H1 (cell line): ENCODE results near the gene UPF3A. TPM values are rescaled to one million over a fixed set of nuclear protein-coding genes. Genes with fewer than 3 reads are reported as not detected.
"Not testable (repeated sequence)": the region's sequence is repeated elsewhere in the genome, so short reads cannot be mapped to it uniquely, and the experiment has no call there.

ENCODE experiments used
- CTCF ChIA-PET: fragments of 300-600 bp; sonication (Branson Sonifier 250); formaldehyde crosslinking; loops from one replicate; lab custom pipeline; 2021; ENCODE audit not compliant: partially characterized antibody; lab: Charles Lee
- POLR2A ChIA-PET: fragments of 300-600 bp; sonication (Branson Sonifier 250); formaldehyde crosslinking; loops from one replicate; lab custom pipeline; 2021; ENCODE audit warnings: inconsistent platforms; ENCODE audit not compliant: partially characterized antibody; lab: Charles Lee
- DNase-seq, 2 experiments: peaks; one replicate each; pipeline versions ENCODE4 v3.0.0 to v3.0.0-alpha.2; 2010 to 2022; ENCODE audit warnings: low spot score in 2 of 2, low read depth in 1 of 2, mixed read lengths in 1 of 2
- FAIRE-seq: peaks from 2 replicates; lab custom pipeline; 2011; peaks lifted over from hg19 to GRCh38; lab: Jason Lieb, UNC
- H2AFZ ChIP-seq: 2 replicates; pipeline ENCODE4 v1.8.1; 2012; ENCODE audit warnings: low read length, inconsistent platforms
- H2AK5ac ChIP-seq: 2 replicates; pipeline ENCODE4 v1.6.1; 2013; ENCODE audit warnings: low read depth, low read length
- H2BK120ac ChIP-seq: replicated peaks from 2 replicates; pipeline ENCODE3; 2013; ENCODE audit warnings: low read depth, low read length, inconsistent platforms
- H2BK12ac ChIP-seq: 2 replicates; pipeline ENCODE4 v1.6.1; 2013; ENCODE audit warnings: low read depth, low read length
- H2BK15ac ChIP-seq: 2 replicates; pipeline ENCODE4 v1.6.1; 2013; ENCODE audit warnings: low read length
- H2BK20ac ChIP-seq: 2 replicates; pipeline ENCODE4 v1.6.1; 2013; ENCODE audit warnings: low read length
- H2BK5ac ChIP-seq: 2 replicates; pipeline ENCODE4 v1.6.1; 2013; ENCODE audit warnings: low read depth, low read length
- H3K14ac ChIP-seq: 2 replicates; pipeline ENCODE4 v1.6.1; 2013; ENCODE audit warnings: inconsistent platforms; ENCODE audit not compliant: insufficient read length
- H3K18ac ChIP-seq: 2 replicates; pipeline ENCODE4 v1.6.1; 2013; ENCODE audit warnings: low read length; ENCODE audit errors: extremely low read depth
- H3K23ac ChIP-seq: 2 replicates; pipeline ENCODE4 v1.6.1; 2013; ENCODE audit warnings: inconsistent platforms; ENCODE audit not compliant: insufficient read length
- H3K23me2 ChIP-seq: 2 replicates; pipeline ENCODE4 v1.6.1; 2013; ENCODE audit warnings: low read depth, low read length
- H3K27ac ChIP-seq: 2 replicates; pipeline ENCODE4 v1.6.1; 2011; ENCODE audit warnings: low read depth, low read length, inconsistent platforms
- H3K27me3 ChIP-seq, 4 experiments: replicated peaks in 1 of 4; 1 replicate in 1 of 4; 2 replicates in 3 of 4; pipeline versions ENCODE4 v1.6.1 to v1.8.1; 2011 to 2013; ENCODE audit warnings: low read length in 3 of 4, mild to moderate bottlenecking in 3 of 4, inconsistent platforms in 2 of 4, mixed read lengths in 2 of 4, moderate library complexity in 1 of 4; ENCODE audit not compliant: control insufficient read depth in 3 of 4, insufficient read depth in 3 of 4; ENCODE audit errors: extremely low read depth in 1 of 4
- H3K36me3 ChIP-seq, 4 experiments: 2 replicates each; pipeline versions ENCODE4 v1.6.1 to v1.8.1; 2011 to 2013; ENCODE audit warnings: mild to moderate bottlenecking in 4 of 4, low read length in 3 of 4, moderate library complexity in 2 of 4, control low read depth in 1 of 4, inconsistent platforms in 1 of 4; ENCODE audit not compliant: insufficient read depth in 4 of 4, control insufficient read depth in 2 of 4
- H3K4ac ChIP-seq: replicated peaks from 2 replicates; pipeline ENCODE3; 2013; ENCODE audit warnings: low read length, low read depth, mixed read lengths, inconsistent platforms; ENCODE audit not compliant: insufficient read length
- H3K4me1 ChIP-seq, 4 experiments: replicated peaks in 1 of 4; 1 replicate in 1 of 4; 2 replicates in 3 of 4; pipeline versions ENCODE4 v1.6.1 to v1.8.1; 2011 to 2013; ENCODE audit warnings: low read length in 3 of 4, inconsistent platforms in 2 of 4, mixed read lengths in 1 of 4; ENCODE audit not compliant: insufficient read depth in 4 of 4, control insufficient read depth in 3 of 4
- H3K4me2 ChIP-seq, 2 experiments: 2 replicates each; pipeline versions ENCODE4 v1.6.1 to v1.8.1; 2011 to 2013; ENCODE audit warnings: low read depth in 2 of 2, low read length in 2 of 2, control low read depth in 1 of 2, inconsistent platforms in 1 of 2, mild to moderate bottlenecking in 1 of 2; ENCODE audit not compliant: insufficient read depth in 1 of 2
- H3K4me3 ChIP-seq, 4 experiments: fragments of 200-600, 300-600 bp in 1 of 4; sonication (generic), shearing (Covaris generic), sonication (Bioruptor Twin) in 1 of 4; 2 replicates each; pipeline versions ENCODE4 v1.5.1 to v1.8.1; 2011 to 2016; ENCODE audit warnings: low read length in 4 of 4, low read depth in 3 of 4, control low read depth in 2 of 4, inconsistent platforms in 2 of 4, mild to moderate bottlenecking in 2 of 4, mixed read lengths in 1 of 4, moderate library complexity in 1 of 4; ENCODE audit not compliant: insufficient read depth in 2 of 4; ENCODE audit errors: extremely low read depth in 1 of 4
- H3K56ac ChIP-seq: replicated peaks from 2 replicates; pipeline ENCODE3; 2013; ENCODE audit warnings: low read depth, mild to moderate bottlenecking, mixed read lengths, low read length, inconsistent platforms; ENCODE audit not compliant: insufficient read length
- H3K79me1 ChIP-seq: 2 replicates; pipeline ENCODE4 v1.6.1; 2013; ENCODE audit warnings: low read depth, low read length, control low read depth
- H3K79me2 ChIP-seq, 2 experiments: 2 replicates each; pipeline versions ENCODE4 v1.6.1 to v1.8.1; 2012 to 2013; ENCODE audit warnings: low read length in 2 of 2, mild to moderate bottlenecking in 2 of 2, inconsistent platforms in 1 of 2; ENCODE audit not compliant: insufficient read depth in 2 of 2, control insufficient read depth in 1 of 2
- H3K9ac ChIP-seq, 4 experiments: replicated peaks in 1 of 4; 1 replicate in 1 of 4; 2 replicates in 3 of 4; pipeline versions ENCODE4 v1.6.1 to v1.8.1; 2011 to 2013; ENCODE audit warnings: low read depth in 3 of 4, low read length in 3 of 4, control low read depth in 2 of 4, mild to moderate bottlenecking in 2 of 4, moderate library complexity in 2 of 4, inconsistent platforms in 1 of 4; ENCODE audit errors: extremely low read depth in 1 of 4
- H3K9me3 ChIP-seq, 2 experiments: 2 replicates each; pipeline versions ENCODE4 v1.6.1 to v1.8.1; 2012 to 2013; ENCODE audit warnings: mild to moderate bottlenecking in 2 of 2, moderate library complexity in 2 of 2, control low read depth in 1 of 2, inconsistent platforms in 1 of 2, low read depth in 1 of 2, low read length in 1 of 2, mixed read lengths in 1 of 2; ENCODE audit not compliant: insufficient read depth in 2 of 2
- H4K20me1 ChIP-seq, 2 experiments: replicated peaks in 1 of 2; 2 replicates each; pipeline versions ENCODE3 to v1.8.1; 2011 to 2013; ENCODE audit warnings: inconsistent platforms in 2 of 2, low read length in 2 of 2, mild to moderate bottlenecking in 1 of 2; ENCODE audit not compliant: insufficient read depth in 2 of 2, control insufficient read depth in 1 of 2
- H4K5ac ChIP-seq: 2 replicates; pipeline ENCODE4 v1.6.1; 2013; ENCODE audit warnings: low read length, low read depth, mixed read lengths, inconsistent platforms; ENCODE audit not compliant: insufficient read length
- H4K8ac ChIP-seq: 2 replicates; pipeline ENCODE4 v1.8.0; 2013; ENCODE audit warnings: mild to moderate bottlenecking, moderate library complexity, low read length, inconsistent platforms; ENCODE audit not compliant: insufficient read depth; ENCODE audit errors: extremely low read depth
- H4K91ac ChIP-seq: replicated peaks from 2 replicates; pipeline ENCODE3; 2013; ENCODE audit warnings: low read length, mixed read lengths, inconsistent platforms; ENCODE audit not compliant: insufficient read length
- BCL11A ChIP-seq, 2 experiments: IDR thresholded peaks; one replicate each; pipeline ENCODE4 v1.6.1; 2011; ENCODE audit warnings: low read depth in 2 of 2, low read length in 2 of 2, mild to moderate bottlenecking in 2 of 2
- HDAC2 ChIP-seq, 2 experiments: fragments of 300-600 bp in 1 of 2; sonication (generic) in 1 of 2; IDR thresholded peaks; 2 replicates each; pipeline ENCODE4 v1.6.1; 2011 to 2012; ENCODE audit warnings: low read depth in 2 of 2, low read length in 2 of 2, mild to moderate bottlenecking in 2 of 2, moderate library complexity in 2 of 2, borderline replicate concordance in 1 of 2, inconsistent platforms in 1 of 2
- POLR2AphosphoS5 ChIP-seq: IDR thresholded peaks from 2 replicates; pipeline ENCODE4 v1.6.1; 2011; ENCODE audit warnings: low read depth, low read length
- RBBP5 ChIP-seq: IDR thresholded peaks from 2 replicates; pipeline ENCODE4 v1.7.1; 2012; ENCODE audit warnings: low read depth, mild to moderate bottlenecking, inconsistent platforms, low read length, moderate library complexity, borderline replicate concordance
- SIN3A ChIP-seq, 2 experiments: IDR thresholded peaks in 1 of 2; conservative IDR thresholded peaks in 1 of 2; 2 replicates each; pipeline ENCODE4 v1.6.1; 2011 to 2012; ENCODE audit warnings: low read length in 2 of 2, improper control_type of control experiment in 1 of 2, low read depth in 1 of 2, mild to moderate bottlenecking in 1 of 2
- SIRT6 ChIP-seq: IDR thresholded peaks from one replicate; pipeline ENCODE4 v1.7.1; 2012; ENCODE audit warnings: low read length, inconsistent platforms
- SRF ChIP-seq: IDR thresholded peaks from 2 replicates; pipeline ENCODE4 v1.6.1; 2011; ENCODE audit warnings: mild to moderate bottlenecking, low read depth, low read length, moderate library complexity
- TBP ChIP-seq: IDR thresholded peaks from 2 replicates; pipeline ENCODE4 v1.6.1; 2011; ENCODE audit warnings: low read depth, low read length, improper control_type of control experiment
- TEAD4 ChIP-seq: IDR thresholded peaks from 2 replicates; pipeline ENCODE4 v1.6.1; 2012; ENCODE audit warnings: low read depth, low read length, inconsistent platforms, mixed read lengths
- WGBS, 2 experiments: shearing (Covaris generic) in 1 of 2; methylation state at CpG; one replicate each; pipeline versions ENCODE4 v1.1.6 to v1.1.7; 2013 to 2015; ENCODE audit warnings: low lambda C conversion rate in 2 of 2, mixed read lengths in 2 of 2, inconsistent platforms in 1 of 2, low coverage in 1 of 2, missing lambda C conversion rate in 1 of 2; ENCODE audit not compliant: insufficient replicate concordance in 2 of 2, insufficient coverage in 1 of 2, insufficient read length in 1 of 2; ENCODE audit errors: extremely low coverage in 1 of 2, missing lambda C conversion rate in 1 of 2; 5-methylcytosine and 5-hydroxymethylcytosine counted together
- polyA plus RNA-seq, 7 experiments: library from polyadenylated mRNA; depleted of rRNA in 3 of 7; stranded (reverse) in 5 of 7; unstranded in 2 of 7; fragments of >200 nt in 5 of 7; fragments of 200-250 nt in 2 of 7; gene quantifications; 1 replicate in 5 of 7; 2 replicates in 1 of 7; 4 replicates in 1 of 7; pipeline versions ENCODE4 v1.2.1 to v1.2.3, GENCODE V29; 2011 to 2013; ENCODE audit warnings: missing spikeins in 2 of 7, mixed read lengths in 2 of 7
- total RNA-seq: library from RNA; stranded (reverse); fragmentation: NEBNext Ultra II Directional; extraction: Animal tissue kit (Norgen Biotek cat#: 25700); gene quantifications from 2 replicates; pipeline ENCODE4 v1.2.1, GENCODE V29; 2021

The UPF3A gene
- total and polyA plus RNA-seq, 2 of the 8 experiments (the other 6 are each of a cell fraction or from before 2014, with no cell fraction given), result 47.1 to 58.2 TPM

DNA sequence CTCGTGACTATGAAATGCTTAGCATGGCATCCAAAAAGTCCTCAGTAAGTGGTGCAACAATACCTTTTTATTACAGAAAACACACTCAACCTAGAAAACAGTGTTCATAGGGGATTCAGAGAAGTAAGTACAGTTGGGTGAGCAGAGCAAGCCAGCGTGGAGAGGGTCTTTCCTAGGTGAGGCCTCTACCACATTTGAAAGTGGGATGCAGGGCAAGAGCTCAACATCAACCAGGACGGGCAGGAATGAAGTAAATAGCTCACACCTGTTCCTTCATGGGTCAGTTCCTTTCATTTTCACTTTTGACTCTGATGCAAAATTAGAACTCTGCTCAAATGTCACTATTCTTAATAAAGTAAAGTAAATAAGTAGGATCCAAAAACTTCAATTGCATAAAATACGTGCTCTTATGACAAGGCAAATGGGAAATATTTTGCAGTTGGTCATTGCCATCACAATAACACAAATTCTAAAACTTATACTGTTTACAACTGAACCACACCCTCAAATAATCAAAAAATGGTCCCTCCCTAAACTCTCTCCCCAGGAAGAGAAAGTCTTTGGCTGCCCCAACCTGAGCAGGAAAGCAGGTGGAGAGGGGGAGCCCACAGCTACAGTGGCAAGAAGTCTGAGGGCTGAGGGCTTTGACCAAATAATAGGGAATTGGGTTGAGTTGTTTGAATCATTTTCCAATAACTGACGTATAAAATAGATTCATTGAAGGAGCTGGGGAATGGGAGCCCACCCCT lies 53.1 kb downstream of the UPF3A start (continued):
- TF ChIP-seq SIN3A (conservative IDR thresholded peaks at IDR 0.05 in 1 of 2, IDR thresholded peaks at IDR 0.05 in 1 of 2; ENCODE audit: low read depth in 1 of 2, low read length in 2 of 2), result no peak
- no peak for TF ChIP-seq TEAD4
- TF ChIP-seq SRF, result no peak
- no peak for TF ChIP-seq SIRT6
- no peak for TF ChIP-seq BCL11A (IDR thresholded peaks at IDR 0.05; ENCODE audit: low read depth in 2 of 2, low read length in 2 of 2)
- no peak for TF ChIP-seq POLR2AphosphoS5
- no peak for TF ChIP-seq HDAC2 (IDR thresholded peaks at IDR 0.05; ENCODE audit: borderline replicate concordance in 1 of 2, low read depth in 2 of 2, low read length in 2 of 2)
- no peak for TF ChIP-seq RBBP5
- TF ChIP-seq TBP, result no peak
- TF ChIP-seq, all 59 proteins: peak for 0

DNA sequence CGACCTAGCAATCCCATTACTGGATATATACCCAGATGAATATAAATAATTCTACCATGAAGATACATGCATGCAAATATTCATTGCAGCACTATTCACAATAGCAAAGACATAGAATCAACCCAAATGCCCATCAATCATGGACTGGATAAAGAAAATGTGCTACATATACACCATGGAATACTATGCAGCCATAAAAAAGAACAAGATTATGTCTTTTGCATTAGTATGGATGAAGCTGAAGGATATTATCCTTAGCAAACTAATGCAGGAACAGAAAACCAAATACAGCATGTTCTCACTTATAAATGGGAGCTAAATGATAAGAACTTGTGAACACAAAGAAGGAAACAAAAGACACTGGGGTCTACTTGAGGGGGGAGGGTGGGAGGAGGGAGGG lies 55.1 kb downstream of the UPF3A start:
- H4K20me1 ChIP-seq, H4K91ac ChIP-seq, H3K4me3 ChIP-seq, H3K23me2 ChIP-seq, H3K79me2 ChIP-seq, H4K5ac ChIP-seq, H3K4me1 ChIP-seq, H3K4ac ChIP-seq, H3K4me2 ChIP-seq, H3K9ac ChIP-seq, DNase-seq, POLR2A ChIA-PET, H3K79me1 ChIP-seq, H4K8ac ChIP-seq, H3K27ac ChIP-seq, H3K27me3 ChIP-seq, H3K14ac ChIP-seq, H3K23ac ChIP-seq, H3K36me3 ChIP-seq, H3K56ac ChIP-seq, H2BK120ac ChIP-seq, H2BK5ac ChIP-seq, H2AK5ac ChIP-seq, H2BK20ac ChIP-seq, H2BK15ac ChIP-seq, H3K9me3 ChIP-seq, H3K18ac ChIP-seq, H2BK12ac ChIP-seq, H2AFZ ChIP-seq, FAIRE-seq: not testable (repeated sequence)
- WGBS, 2 experiments, result 83% methylated on average over 1 of the region's 1 CpG; no CpG with 5 or more reads in 1 of the 2 experiments
- CTCF ChIA-PET, result interaction anchor here (0.9 to 1.9 kb wide), 3 partner anchors 10 to 68 kb away, joined by 5 to 7 read pairs (median 5); no protein-coding TSS in a partner anchor
